ENCODE measurements around the gene OXSR1.
"Not testable (repeated sequence)": the region's sequence is repeated elsewhere in the genome, so short reads cannot be mapped to it uniquely, and the experiment has no call there.

Gene OXSR1

DNA sequence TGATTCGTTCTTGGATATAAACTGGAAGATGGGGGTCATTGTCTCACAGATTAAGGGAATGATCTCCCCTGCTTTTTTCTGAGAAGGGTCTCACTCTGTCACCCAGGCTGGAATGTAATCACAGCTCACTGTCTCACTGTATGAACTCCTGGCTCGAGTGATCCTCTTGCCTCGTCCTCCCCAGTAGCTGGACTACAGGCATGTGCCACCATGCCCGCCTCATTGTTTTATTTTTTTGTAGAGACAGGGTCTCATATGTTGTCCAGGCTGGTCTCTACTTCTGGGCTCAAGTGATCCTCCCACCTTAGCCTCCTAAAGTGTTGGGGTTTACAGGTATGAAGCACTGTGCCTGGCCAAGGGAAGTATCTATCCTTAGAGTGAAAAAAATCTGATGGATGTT, 5.4 kb downstream of the OXSR1 start:
- no peak for DNase-seq (ENCODE audit: extremely low spot score)
- TF ChIP-seq, protein P1, sequence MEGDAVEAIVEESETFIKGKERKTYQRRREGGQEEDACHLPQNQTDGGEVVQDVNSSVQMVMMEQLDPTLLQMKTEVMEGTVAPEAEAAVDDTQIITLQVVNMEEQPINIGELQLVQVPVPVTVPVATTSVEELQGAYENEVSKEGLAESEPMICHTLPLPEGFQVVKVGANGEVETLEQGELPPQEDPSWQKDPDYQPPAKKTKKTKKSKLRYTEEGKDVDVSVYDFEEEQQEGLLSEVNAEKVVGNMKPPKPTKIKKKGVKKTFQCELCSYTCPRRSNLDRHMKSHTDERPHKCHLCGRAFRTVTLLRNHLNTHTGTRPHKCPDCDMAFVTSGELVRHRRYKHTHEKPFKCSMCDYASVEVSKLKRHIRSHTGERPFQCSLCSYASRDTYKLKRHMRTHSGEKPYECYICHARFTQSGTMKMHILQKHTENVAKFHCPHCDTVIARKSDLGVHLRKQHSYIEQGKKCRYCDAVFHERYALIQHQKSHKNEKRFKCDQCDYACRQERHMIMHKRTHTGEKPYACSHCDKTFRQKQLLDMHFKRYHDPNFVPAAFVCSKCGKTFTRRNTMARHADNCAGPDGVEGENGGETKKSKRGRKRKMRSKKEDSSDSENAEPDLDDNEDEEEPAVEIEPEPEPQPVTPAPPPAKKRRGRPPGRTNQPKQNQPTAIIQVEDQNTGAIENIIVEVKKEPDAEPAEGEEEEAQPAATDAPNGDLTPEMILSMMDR (IDR thresholded peaks at IDR 0.05; ENCODE audit: control extremely low read depth, extremely low read depth, low read depth, missing control alignments): no peak
- POLR2A ChIA-PET: no interaction called here
- CTCF ChIA-PET: interaction anchor here (0.7 to 1.0 kb wide), 2 partner anchors 19 to 31 kb away, joined by 3 read pairs; no protein-coding TSS in a partner anchor

DNA sequence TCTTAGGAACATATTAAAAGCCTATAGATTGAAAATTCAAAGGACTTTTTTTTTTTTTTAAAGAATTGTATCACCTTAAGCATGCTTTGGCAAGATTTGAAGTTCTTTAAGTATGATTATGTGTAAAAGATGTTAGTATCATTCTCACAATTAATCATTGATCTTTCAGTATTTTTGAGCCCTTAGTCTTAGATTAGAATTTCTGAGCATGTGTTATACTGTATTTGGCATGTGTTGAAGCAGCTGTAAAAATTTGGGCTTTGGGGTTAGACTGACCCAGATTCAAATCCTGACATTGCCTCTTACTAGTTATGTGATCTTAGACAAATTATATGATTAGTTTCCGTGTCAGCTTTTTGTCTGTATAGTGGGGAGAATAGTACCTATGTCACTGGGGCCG, 6.3 kb downstream of the OXSR1 start:
- ChIA-PET CTCF (interaction anchor here (0.7 to 1.0 kb wide), 2 partner anchors 18 to 32 kb away, joined by 3 read pairs; no protein-coding TSS in a partner anchor), POLR2A (interaction anchor here (0.9 kb wide), 1 partner anchor 35 kb away, joined by 3 read pairs; the partner anchor contains the start of gene ACAA1)
- TF ChIP-seq, protein P1 (IDR thresholded peaks at IDR 0.05; ENCODE audit: control extremely low read depth, extremely low read depth, low read depth, missing control alignments): no peak
- no peak for DNase-seq (ENCODE audit: extremely low spot score)

DNA sequence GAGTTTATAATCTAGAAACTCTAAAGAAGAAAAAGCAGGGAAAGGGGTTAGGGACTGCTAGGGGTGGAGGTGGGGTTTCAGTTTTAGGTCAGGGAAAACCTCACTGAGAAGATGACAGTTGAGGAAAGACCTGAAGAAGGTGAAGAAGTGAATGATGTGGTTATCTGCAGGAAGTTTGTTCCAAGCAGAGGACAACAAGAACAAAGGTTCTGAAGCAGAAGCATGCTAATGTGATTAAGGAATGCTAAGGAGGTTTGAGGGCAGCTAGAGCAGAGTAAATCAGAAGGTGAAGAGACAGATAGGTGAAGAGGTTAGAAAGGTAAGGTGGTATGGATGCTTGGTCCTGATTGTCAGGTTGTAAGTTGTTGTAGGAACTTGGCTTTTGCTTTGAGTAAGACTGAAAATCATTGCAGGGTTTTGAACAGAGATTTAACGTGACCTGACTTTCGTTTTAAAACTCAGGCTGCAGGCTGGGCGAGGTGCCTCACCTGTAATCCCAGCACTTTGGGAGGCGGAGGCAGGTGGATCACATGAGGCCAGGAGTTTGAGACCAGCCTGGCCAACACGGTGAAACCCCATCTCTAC, 8.6 kb downstream of the OXSR1 start:
- TF ChIP-seq, protein P1 (IDR thresholded peaks at IDR 0.05; ENCODE audit: control extremely low read depth, extremely low read depth, low read depth, missing control alignments): no peak
- peak; percentile 25 for DNase-seq (ENCODE audit: extremely low spot score)
- CTCF ChIA-PET: no interaction called here
- POLR2A ChIA-PET: no interaction called here

DNA sequence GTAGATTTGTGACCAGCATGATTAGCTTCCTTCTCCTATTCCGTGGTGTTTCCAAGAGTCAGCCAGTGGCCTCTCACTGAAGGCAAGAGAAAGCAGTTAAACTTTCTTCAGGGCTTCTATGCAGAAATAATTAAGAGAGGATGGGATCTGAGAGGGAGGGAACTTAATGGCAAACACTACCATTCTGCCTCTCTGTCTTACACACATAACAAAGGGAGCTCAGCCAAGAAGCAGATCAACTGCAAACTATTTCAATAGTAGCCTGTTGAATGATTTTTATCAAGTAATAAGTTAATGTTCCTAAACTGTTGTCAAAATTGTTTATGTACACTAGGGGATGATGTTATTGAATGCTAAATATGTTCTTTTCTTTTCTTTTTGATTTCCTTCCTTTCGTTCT, 11.8 kb downstream of the OXSR1 start:
- TF ChIP-seq, protein P1 (IDR thresholded peaks at IDR 0.05; ENCODE audit: control extremely low read depth, extremely low read depth, low read depth, missing control alignments): no peak
- ChIA-PET POLR2A (no interaction called here), CTCF (interaction anchor here (1.0 kb wide), 1 partner anchor 14 kb away, joined by 3 read pairs; no protein-coding TSS in a partner anchor)
- DNase-seq (ENCODE audit: extremely low spot score): no peak

DNA sequence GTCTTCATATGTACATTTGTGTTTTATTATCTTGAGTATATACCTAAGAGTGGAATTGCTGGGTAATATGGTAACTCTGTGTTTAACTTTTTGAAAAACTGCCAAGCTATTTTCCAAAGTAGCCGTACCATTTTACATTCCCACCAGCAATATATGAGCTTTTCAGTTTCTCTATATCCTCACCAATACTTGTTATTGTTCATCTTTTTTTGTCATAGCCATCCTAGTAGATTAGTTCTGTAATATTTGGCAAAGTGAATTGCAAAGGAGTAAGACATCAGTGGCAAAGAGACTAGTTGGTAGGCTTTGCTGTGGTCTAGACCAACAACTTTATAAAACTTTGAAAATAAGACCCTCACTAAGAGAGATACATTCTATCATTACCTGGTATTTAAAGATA, 21.4 kb downstream of the OXSR1 start:
- TF ChIP-seq, protein P1 (IDR thresholded peaks at IDR 0.05; ENCODE audit: control extremely low read depth, extremely low read depth, low read depth, missing control alignments): no peak
- no peak for DNase-seq (ENCODE audit: extremely low spot score)
- ChIA-PET POLR2A (no interaction called here), CTCF (interaction anchor here (1.1 kb wide), 1 partner anchor 12 kb away, joined by 5 read pairs; no protein-coding TSS in a partner anchor)

DNA sequence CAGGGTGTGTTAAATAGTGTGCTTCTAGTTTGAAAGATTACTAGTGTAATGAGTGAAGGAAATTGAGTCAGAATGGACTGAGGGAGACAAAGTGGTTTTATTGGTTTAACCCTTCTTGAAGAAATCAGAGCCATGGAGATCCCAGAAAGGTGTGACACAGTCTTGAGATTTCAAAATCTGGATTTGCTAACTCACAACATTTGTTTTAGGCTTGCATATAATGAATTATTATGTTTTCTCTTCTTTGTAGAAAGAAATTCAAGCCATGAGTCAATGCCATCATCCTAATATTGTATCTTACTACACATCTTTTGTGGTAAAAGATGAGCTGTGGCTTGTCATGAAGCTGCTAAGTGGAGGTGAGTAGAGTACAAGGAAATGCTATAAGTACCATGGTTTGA, 25.1 kb downstream of the OXSR1 start:
- ChIA-PET POLR2A (interaction anchor here (0.6 kb wide), 1 partner anchor 954 kb away, joined by 3 read pairs; no protein-coding TSS in a partner anchor), CTCF (interaction anchor here (0.9 to 2.0 kb wide), 6 partner anchors 8 to 53 kb away, joined by 3 to 7 read pairs (median 3); partner anchors contain the start of gene ACAA1)
- TF ChIP-seq, protein P1 (IDR thresholded peaks at IDR 0.05; ENCODE audit: control extremely low read depth, extremely low read depth, low read depth, missing control alignments): no peak
- DNase-seq (ENCODE audit: extremely low spot score): no peak

DNA sequence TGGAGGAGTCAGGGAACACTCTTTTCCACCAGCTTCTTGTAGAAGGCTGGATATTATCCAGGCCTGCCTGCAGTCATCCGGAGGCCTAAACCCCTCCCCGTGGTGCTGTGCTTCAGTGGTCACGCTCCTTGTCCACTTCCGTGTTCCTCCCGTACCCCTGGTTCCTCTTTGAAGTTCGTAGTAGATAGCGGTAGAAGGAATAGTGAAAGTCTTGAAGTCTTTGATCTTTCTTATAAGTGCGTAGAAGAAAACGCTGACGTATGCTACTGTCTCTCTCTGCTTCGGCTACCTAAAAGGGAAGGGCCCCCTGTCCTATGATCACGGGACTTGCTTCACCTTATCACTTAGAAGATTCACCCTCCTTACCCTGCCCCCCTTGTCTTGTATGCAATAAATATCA, 37.6 kb downstream of the OXSR1 start:
- CTCF ChIA-PET: interaction anchor here (1.1 to 3.9 kb wide), 3 partner anchors 9 to 30 kb away, joined by 3 to 18 read pairs (median 7); no protein-coding TSS in a partner anchor
- POLR2A ChIA-PET; DNase-seq (ENCODE audit: extremely low spot score): not testable (repeated sequence)
